ENCODE results near the gene ALDH1L2. TPM values are rescaled to one million over a fixed set of nuclear protein-coding genes. Genes with fewer than 3 reads are reported as not detected.

Gene ALDH1L2
- total RNA-seq, 2 donors from 2014 or later, result 25.1 to 56.8 TPM

GRCh38 chr12:105090361-105090760 lies 6.1 kb upstream of the ALDH1L2 start:
- DNase-seq (ENCODE audit: low spot score), result no peak
- intact Hi-C loops (cut with DNase I), result no loop called here

DNA sequence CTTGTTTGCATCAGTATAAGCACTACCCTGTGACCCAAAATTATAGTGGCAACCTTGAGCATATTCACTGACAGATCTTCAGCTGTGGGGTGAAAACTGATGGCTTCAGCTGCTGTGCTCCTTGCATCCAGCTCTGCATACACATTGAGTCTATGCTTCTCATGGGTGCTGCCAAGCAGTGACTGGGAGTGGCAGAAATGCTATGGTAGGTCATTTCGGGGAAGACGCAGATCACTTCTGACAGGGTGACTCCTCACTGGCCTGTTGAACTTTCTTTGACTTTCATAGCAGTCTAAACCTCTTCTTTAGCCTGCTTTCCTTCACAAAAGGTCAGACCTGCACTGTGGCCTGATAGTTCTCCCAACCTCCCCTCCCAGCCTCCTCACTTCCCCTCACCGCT lies 5.6 kb upstream of the ALDH1L2 start:
- intact Hi-C loops (cut with DNase I), result no loop called here
- no peak for DNase-seq (ENCODE audit: low spot score)

DNA sequence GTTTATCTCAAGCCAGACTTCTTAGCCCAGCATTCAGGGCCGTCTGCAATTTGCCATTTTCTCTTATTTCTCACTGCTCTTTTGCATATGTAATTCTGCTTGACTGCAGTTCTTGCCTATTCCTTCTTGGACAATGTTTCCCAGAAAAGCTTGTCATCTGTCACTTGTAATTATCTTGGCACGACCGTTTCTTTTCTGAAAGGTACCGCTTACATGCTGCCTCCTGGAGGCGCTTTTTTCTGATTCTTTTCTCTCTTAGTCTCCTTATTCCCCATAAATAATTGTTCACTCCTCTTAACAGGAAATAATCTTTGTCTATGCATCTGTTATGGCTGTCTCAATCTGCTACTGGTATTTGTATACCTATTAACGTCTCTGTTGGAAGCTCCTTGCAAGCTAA lies 1.2 kb upstream of the ALDH1L2 start:
- no peak for DNase-seq (ENCODE audit: low spot score)
- intact Hi-C loops (cut with DNase I), result no loop called here

- intact Hi-C loops (cut with DNase I), result no loop called here
Measured at GRCh38 chr12:105083551-105084105, 630 bp downstream of the ALDH1L2 start.

DNA sequence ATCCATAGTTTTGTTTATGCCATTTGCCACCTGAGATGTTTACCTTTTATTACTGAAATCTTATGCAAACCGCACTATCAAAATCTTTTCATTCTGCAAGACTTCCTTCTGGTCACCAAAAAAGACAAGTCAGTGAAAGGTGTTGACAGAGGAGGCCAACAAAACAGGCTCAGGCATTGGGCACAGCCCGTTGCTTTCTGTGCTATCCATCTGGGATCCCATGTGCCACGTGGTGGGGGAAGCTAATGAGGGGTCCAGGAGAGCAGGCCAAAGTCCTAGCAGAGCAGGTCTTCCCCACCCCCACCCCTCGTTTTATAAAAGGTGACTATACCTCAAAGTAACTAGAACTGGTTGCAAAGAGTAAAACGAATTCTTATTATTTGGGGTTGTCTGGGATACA lies 1.2 kb downstream of the ALDH1L2 start:
- no peak for DNase-seq (ENCODE audit: low spot score)

More at GRCh38 chr12:105083551-105084105, 630 bp downstream of the ALDH1L2 start:
- DNase-seq (ENCODE audit: low spot score), result peak; percentile 88

DNA sequence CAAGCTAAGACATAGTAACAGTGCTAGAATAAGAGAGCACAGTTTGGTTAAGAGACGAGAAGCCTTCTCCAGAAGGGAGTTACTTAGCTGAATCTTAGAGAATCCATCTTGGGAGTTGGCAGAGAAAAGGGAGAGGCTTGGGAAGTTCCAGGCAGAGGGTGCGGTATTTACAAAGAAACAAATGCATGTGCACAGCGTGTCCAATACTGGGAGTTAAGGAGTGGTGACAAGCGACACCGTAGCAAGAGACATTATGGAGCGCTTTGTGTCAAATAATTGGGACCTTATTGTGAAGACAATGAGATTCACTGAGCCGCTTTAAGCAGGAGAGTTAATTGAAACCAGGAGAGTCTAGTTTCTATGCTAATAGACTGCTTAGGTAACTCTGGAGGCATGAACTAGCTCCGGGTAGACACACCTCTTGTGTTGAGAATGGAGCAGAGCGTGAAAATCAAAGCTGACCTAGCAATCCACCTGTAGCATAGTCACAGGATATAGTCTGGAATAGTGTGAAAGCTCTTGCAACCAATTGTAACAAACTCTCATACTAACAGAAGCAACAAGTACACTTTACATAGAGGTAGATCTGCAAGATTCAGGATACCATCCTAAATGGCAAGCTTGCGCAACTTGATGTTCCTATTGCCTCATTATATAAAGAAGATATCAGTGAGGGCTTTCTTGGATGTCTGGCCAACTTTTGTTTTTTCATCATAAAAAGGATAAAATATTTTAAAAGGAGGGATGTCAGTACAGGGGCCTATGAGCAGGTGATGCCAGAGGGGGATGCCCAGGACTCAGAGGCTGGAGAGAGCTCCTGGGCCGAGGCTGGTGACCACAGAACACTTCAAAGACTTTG lies 5.3 kb downstream of the ALDH1L2 start:
- DNase-seq (ENCODE audit: low spot score), result no peak
- intact Hi-C loops (cut with DNase I), result no loop called here

More for the DNA sequence above, 1.2 kb downstream of the ALDH1L2 start:
- intact Hi-C loops (cut with DNase I), result no loop called here

- intact Hi-C loops (cut with DNase I), result no loop called here
- DNase-seq (ENCODE audit: low spot score), result no peak
Measured at GRCh38 chr12:105077435-105077834, 6.8 kb downstream of the ALDH1L2 start.

DNA sequence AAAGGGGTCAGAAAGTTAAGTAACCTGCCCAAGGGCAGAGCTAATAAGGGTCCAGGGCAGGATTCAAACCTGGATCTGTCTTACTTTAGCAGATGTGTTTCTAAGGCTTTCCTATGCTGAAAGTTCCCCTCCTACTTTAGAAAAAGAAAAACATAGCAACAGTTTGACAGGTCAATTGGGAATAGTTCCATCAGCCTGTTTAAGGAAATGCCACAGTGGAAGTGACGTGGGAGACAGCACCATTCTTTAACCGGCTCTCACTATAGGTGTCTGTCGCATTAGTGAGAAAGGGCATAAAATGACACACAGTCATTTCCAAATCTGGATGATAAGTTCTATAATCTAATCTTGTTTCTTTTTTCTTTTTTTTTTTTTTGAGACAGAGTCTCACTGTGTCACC lies 7.3 kb downstream of the ALDH1L2 start:
- intact Hi-C loops (cut with DNase I), result no loop called here
- DNase-seq (ENCODE audit: low spot score), result no peak

DNA sequence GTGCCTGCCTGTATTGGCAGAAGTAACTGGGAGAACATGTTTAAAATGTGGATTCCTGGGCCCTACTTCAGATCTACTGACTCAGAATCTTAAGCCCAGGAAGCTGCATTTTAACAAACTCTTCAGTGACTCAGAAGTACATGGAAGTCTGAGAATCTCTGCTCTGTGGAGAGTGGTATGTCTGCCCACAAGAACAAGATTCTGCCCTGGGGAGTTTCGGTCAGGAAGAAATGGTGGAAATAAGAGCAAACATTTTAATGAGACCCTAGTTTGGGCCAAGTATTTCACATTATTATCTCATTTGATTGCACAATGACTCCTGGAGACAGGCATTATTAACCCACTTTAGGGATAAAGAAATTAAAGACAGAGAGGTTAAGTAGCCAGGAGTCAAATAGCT lies 8.2 kb downstream of the ALDH1L2 start:
- intact Hi-C loops (cut with DNase I), result no loop called here
- DNase-seq (ENCODE audit: low spot score), result no peak

- no peak for DNase-seq (ENCODE audit: low spot score)
- intact Hi-C loops (cut with DNase I), result no loop called here
Measured at GRCh38 chr12:105072888-105073488, 11.3 kb downstream of the ALDH1L2 start.

GRCh38 chr12:105071981-105072380 lies 12.3 kb downstream of the ALDH1L2 start:
- DNase-seq (ENCODE audit: low spot score), result no peak
- intact Hi-C loops (cut with DNase I), result no loop called here

- no peak for DNase-seq (ENCODE audit: low spot score)
- intact Hi-C loops (cut with DNase I), result no loop called here
Measured at GRCh38 chr12:105069936-105070702, 14.1 kb downstream of the ALDH1L2 start.

DNA sequence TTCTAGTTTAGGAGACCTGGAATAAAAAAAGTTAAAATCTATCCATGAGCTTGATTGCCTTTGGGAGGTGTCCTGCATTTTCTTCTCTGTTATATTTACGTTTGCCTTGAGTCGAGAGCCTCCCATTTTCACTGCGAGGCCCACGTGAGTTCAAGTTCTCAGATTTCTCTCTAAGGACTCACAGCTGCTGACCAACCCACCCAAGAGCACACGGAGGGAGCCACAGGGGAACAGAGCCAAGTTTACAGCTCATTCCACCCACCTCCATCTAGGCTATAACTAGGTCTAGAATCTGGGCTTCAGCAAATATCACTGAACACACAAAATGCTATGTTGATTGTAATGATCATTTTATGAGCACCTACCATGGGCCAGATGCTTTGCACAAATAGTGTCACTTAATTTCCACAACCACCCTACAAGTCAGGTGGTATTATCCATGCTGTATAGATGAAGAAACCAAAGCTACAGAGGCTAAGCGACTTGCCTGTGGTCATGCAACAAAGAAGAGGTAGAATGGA lies 16.7 kb downstream of the ALDH1L2 start:
- no peak for DNase-seq (ENCODE audit: low spot score)
- intact Hi-C loops (cut with DNase I), result no loop called here

- DNase-seq (ENCODE audit: low spot score), result no peak
- intact Hi-C loops (cut with DNase I), result no loop called here
Measured at GRCh38 chr12:105064564-105065178, 19.6 kb downstream of the ALDH1L2 start.

- DNase-seq (ENCODE audit: low spot score), result no peak
- intact Hi-C loops (cut with DNase I), result no loop called here
Measured at GRCh38 chr12:105060715-105061378, 23.4 kb downstream of the ALDH1L2 start.

DNA sequence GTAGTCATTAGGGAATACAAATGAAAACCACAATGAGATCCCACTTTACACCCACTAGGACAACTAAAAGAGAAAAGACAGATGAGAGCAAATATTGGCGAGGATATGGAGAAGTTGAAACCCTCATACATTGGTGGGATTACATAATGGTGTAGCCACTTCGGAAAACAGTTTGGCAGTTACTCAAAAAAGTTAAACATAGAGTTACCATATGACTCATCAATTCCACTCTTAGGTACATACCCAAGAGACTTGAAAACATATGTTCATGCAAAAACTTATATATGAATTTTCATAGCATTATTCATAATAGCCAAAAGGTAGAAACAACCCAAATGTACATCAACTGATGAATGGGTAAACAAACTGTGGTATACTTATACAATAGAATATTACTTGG lies 27.1 kb downstream of the ALDH1L2 start:
- no peak for DNase-seq (ENCODE audit: low spot score)
- intact Hi-C loops (cut with DNase I), result loop anchor here in 1 of 2 donors (10.0 kb wide), 1 partner anchor 682 kb away; no protein-coding TSS in a partner anchor

- intact Hi-C loops (cut with DNase I), result loop anchor here in 1 of 2 donors (10.0 kb wide), 1 partner anchor 678 kb away; no protein-coding TSS in a partner anchor
- DNase-seq (ENCODE audit: low spot score), result peak; percentile 90
Measured at GRCh38 chr12:105053116-105053572, 31.1 kb downstream of the ALDH1L2 start.

GRCh38 chr12:105051981-105052380 lies 32.3 kb downstream of the ALDH1L2 start:
- intact Hi-C loops (cut with DNase I), result loop anchor here in 1 of 2 donors (10.0 kb wide), 1 partner anchor 677 kb away; no protein-coding TSS in a partner anchor
- DNase-seq (ENCODE audit: low spot score), result no peak

All from posterior vena cava (tissue), 2 donors.